Middle frontal gyrus (tissue), 1 donor: Measurements from ENCODE around the gene CGB1.
"Not testable (repeated sequence)": the region's sequence is repeated elsewhere in the genome, so short reads cannot be mapped to it uniquely, and the experiment has no call there.

Experiments used
- DNase-seq: peaks from one replicate; pipeline ENCODE4 v3.0.0-alpha.2; 2015; ENCODE audit warnings: low spot score; ENCODE audit errors: extremely low spot score

The CGB1 gene

DNA sequence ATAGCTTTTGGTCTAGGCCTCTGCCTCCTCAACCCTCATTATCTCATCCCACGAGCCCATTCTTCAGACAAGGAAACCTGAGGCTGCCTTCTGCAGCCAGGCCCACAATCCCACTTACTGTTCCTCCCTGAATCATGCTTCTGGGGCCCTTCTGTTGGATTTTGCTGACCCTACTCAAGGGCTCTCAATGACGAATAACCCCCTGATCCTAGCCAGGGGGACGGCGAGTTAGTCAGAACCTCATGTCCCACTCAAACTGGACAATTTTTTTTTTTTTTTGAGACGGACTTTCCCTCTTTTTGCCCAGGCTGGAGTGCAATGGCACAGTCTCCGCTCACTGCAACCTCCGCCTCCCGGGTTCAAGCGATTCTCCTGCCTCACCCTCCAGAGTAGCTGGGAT lies 14.6 kb downstream of the CGB1 start:
- no peak for DNase-seq

DNA sequence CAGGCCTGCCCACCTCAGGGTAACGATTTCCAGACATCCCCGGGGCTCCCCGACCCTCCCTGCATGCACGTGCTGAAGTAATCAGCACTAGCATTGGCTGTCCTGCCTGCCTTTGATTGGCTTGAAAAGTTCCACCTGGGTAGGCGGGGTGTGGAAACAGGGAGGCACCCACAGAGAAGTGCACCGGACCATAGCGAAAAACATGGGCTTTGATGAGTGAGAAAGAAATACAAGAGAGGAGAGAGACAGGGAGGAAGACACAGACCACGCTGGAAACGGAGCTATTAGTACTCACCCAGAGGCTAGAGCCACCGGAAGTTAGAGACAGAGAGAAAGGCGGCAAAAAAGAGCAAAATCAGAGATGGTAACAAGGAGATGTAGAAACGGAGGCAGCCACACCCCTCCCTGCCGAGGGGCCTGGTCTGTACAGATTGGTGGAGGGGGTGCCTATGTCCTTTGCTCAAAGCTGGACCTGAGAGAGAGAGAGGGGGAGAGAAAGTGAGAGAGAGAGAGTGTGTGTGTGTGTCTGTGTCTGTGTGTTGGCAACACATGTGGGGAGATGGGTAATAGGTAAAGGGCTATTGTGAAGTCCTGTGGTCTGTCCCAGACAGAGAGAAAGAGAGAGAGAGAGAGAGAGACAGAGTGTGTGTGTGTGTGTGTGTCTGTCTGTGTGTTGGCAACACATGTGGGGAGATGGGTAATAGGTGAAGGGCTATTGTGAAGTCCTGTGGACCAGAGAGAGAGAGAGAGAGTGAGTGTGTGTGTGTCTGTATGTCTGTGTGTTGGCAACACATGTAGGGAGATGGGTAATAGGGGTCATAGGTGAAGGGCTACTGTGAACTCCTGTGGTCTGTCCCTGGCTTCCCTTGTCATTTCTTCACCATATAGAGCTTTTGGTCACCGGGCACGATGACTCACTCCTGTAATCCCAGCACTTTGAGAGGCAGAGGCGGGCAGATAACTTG lies 15.5 kb downstream of the CGB1 start:
- DNase-seq = no peak

DNA sequence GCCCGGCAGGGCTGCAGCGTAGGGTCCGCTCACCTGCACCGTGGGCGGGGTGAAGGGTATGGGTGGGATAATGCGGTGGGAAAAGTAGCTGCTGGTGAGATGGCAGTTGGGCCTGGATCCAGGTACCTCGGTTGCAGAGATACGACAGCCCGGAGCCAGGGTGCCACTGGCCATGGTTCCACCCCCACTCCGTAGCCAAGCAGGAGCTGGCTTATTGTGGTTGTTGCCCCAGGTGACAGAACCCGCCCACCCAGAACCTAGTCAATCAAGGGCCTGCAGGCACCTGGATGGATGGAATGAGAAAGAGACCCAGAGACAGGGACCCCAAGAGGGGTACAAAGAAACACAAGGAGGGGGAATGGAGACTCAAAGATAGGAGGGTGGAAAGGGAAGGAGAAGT lies 16.4 kb downstream of the CGB1 start:
- DNase-seq = no peak

DNA sequence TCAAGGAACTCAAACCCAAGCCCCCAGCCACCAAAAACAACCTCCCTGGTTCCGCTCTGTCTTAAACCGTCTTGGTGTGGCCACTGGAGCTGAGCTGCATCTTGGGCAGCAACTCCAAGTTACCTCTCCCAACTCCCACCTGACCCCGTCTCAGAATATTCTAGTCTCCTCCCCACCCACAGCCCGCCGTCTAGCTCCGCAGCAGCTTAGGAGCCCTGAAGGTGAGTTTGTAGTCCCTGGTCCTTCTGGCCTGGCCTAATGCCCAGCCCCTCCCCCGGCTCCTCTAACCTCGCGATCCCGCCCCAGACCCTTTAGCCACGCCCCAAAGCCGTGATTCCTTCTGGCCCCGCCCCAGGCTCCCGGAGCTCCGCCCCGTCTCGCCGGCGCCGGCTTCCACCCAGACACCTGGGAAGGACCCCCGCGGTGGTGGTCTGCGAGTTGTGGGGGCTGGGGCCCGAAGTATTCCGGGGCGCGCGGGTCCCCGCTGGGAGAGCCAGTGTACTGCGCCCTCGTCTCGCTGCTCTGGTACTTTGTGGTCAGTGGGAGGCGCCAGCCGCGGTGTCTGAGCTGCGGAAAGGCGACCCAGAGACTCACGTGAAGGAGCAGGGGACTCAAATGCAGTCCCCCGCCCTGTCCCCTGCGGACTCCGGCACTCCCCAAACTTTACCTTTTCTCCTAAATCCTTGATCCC lies 17.3 kb downstream of the CGB1 start:
- no peak for DNase-seq

DNA sequence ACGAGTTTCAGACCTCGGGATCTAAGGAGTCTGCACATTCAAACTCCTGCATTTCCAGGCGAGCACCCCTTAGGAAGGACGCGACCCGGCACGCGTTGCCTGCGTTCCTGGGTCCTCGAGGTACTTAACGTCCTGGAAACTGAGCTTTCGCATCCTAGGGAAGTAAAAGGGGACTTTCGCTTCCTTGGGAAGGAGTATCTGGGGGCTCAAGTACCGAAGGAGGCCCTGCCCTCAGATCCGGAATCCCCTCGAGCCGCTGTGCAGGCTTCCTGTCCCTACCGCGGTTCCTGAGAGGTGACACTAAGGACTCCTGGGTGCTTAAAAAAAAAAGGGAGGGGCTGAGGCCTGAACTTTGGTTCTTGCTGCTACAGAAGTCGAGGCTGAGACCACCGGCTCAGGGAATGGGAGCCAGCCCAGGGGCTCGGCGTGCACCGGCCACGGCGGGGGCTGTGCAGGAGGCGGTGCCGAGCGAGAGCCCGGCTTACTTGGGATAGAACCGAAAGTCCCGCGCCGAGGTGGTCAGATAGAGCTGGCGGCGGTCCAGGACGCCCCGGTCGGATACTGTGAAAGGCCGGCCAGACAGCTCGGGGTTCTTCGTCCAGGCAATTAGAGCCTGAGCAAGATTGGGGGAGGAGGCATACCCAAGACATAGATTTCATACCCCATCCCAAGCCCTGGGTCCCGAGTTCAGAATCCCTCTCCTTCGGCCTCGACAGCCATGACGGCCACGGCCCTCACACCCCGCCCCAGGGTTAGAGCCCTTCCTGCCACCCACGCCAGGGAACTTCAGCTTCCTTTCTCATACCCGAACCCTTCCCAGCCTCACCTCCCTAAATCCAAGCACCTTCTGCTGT lies 18.1 kb downstream of the CGB1 start:
- not testable (repeated sequence) for DNase-seq

DNA sequence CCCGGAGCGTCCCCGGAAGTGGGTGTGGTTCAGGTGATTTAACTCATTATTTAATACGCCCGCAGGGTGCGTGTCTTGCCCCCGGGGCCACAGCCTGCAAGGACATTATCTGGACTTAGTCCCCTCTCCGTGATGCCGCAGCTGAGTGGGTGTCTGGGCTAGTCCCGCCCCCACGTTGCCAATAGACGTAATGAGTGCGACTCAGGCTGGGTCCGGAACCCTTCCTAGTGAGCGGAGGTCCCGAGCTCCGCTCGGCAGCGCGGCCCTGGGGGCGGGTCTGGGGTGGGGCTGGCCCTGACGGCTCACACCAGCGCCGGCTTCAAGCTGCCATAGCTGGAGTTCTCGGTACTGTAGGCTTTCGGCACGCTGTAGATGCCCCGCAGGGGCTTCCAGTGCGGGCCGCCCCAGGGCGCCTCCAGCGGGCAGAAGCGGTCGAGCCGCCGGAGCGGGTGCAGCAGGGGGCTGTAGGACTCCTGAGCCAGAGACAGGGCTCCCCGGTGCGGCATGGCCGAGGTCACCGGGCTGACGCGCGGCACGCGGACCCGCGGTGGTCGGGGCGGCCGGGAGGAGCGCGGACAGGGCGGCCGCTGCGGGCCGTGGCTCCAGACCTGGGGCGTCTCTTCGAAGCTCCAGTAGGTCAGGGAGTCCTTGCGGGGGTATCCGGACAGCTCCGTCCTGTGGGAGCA lies 18.9 kb downstream of the CGB1 start:
- DNase-seq = no peak

DNA sequence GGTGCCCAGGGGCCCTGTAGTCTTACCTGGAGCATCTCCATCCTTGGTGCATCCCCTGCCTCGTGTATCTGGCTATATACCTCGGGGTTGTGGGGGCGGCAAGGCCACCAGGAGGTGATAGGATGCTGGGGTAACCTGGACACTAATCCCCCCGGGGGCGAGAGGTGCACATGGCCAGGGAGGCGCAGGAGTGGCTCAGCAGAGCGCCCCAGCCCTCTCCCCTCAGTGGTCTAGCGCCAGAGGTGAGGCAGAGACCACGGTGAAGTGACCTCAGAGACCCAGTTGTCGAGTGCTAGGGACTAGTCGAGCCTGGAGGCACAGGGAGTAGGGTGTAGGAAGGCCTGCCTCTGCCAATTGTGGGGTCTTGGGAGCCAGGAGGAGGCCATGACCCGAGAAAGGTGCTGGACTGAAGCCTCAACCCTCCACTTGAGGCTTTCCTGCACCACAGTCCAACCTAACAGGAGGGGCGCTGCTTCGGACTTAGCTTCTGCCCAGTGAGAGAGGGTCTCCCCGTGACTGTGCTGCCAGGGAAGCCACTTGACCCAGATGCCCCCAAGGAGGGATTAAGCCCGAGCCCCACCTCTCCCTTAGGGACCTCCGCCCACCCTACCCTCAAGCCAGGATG lies 19.5 kb downstream of the CGB1 start, which contains the start of gene LHB:
TSS of gene LHB (minus strand) at position 51 of the 625 bp plus-strand sequence. CDS start at position 41, 10 bp downstream.
- no peak for DNase-seq

DNA sequence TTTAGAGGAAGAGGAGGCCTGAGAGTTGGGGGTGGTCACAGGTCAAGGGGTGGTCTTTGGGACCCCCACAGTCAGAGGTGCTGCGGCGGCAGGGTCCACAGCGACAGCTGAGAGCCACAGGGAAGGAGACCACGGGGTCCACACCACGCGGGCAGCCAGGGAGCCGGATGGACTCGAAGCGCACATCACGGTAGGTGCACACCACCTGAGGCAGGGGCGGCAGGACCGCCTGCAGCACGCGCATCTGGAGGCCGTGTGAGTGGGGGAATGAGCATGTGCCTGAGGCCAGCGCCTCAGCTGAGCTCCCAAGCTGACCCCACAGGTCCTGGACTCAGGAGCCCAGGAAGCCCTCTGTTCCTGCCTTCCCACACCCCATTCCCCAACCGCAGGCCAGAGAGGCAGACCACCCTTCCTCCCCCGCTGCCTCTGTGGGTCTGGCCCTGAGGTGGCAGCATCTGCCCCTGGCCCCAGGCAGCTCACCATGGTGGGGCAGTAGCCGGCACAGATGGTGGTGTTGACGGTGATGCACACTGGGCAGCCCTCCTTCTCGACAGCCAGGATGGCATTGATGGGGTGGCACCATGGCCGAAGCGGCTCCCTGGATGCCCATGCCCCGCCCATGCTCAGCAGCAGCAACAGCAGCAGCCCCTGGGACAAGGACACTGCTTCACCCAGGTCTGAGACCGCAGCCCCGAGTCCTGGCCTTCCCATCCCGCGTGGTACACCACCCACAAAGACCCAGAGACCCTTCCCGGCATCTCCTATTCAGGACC lies 20.4 kb downstream of the CGB1 start:
- no peak for DNase-seq

DNA sequence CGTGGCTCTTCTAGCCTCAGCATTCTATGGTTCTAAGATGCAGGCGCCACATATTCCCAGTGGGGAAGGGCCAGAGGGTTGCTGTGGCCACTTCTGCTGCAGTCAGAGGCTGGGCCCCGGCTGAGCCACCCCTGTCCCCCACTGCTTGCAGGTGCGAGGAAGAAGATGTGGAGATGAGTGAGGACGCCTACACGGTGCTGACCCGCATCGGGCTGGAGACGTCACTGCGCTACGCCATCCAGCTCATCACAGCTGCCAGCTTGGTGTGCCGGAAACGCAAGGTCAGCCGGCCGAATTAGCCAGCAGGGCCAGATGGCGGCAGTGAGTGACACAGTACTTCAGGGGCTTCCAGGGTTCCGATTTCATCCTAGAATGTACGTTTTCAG lies 21.8 kb downstream of the CGB1 start:
- no peak for DNase-seq

DNA sequence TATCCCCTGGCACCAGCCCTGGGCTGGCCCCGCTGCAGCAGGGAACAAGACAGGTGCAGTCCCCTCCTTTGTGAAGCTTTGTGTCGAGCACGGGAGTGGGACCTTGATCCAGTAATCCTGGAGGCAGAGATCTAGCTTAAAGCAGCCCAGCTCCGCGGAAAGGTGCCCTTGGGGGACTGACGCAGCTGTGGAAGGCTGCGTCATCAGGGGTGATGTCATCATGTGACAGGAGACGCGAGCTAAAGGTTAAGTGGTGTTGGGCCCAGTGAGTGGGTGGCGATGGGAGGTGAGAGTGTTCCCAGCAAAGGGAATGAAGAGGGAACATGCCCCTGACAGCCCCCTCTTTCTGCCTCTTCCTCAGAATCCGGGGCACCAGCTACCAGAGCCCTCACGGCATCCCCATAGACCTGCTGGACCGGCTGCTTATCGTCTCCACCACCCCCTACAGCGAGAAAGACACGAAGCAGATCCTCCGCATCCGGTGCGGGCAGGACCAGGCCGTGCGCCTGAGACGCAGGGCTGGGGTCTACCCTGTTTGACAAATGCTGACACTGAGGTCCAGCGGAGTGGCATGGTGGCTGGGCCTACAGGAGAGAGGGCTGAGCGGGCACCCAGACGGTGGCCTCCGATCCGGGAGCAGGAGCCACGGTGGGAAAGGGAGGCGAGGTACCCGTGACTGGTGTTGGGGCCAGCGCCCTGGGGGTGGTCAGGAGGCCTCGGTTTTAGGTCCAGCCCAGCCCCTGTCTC lies 22.4 kb downstream of the CGB1 start:
- no peak for DNase-seq

DNA sequence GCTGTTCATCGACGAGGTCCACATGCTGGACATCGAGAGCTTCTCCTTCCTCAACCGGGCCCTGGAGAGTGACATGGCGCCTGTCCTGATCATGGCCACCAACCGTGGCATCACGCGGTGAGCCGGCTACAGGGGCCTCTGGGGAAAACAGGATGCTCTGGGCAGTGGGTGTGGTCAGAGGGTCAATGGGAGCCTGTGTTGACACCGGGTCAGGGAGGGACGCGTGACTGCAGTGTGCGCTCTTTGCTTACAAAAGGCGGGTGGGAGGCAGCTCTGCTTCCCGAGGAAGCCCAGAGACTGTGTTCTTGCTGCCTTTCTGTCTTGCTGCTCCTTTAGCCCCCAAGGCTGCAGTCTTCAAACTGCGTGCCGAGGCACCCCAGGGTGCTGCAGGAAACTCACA lies 25.5 kb downstream of the CGB1 start:
- DNase-seq = no peak

DNA sequence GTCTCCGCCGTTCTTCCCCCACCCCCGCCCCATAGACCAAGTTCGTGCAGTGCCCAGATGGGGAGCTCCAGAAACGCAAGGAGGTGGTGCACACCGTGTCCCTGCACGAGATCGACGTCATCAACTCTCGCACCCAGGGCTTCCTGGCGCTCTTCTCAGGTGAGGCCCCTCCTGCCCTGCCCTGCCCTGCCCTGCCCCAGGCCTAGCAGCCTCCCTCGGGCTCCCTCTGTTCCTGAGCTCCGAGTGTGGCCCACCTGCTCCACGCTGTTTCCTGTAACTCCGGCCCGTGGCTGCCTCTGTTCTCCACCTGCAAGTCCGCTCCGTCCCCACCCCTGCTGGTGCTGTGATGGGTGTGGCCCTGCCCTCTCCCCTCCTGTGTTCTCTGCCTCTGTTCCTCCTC lies 26.2 kb downstream of the CGB1 start:
- DNase-seq = no peak

DNA sequence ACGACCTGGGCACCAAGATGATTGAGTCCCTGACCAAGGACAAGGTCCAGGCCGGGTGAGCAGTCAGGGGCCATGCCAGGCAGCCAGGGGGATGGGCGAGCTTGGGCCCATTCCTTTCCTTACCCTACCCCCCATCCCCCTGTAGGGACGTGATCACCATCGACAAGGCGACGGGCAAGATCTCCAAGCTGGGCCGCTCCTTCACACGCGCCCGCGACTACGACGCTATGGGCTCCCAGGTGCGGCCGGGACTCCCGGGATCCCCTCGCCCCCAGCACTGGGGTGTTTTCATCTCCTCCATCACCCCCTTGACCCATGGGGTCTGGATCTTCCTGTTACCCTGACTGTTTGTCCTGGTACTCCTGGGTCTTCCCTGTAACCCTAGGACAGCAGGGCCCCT lies 26.9 kb downstream of the CGB1 start:
- DNase-seq = no peak

DNA sequence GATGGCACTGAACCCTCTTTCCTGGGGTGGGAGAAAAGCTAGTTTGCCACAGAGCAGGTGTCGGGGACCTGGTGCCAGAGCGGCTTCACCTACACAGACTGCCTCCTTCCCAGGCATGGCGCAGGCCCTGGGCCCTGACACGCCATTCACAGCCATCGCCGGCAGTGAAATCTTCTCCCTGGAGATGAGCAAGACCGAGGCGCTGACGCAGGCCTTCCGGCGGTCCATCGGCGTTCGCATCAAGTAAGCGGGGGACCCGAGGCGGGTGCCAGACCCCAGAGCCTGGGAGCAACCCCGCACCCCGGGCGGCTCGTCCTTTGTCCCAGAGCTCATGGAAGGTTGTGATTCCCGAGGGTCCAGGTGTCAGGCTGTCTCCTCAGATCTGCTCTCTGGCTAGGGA lies 29.8 kb downstream of the CGB1 start:
- no peak for DNase-seq

DNA sequence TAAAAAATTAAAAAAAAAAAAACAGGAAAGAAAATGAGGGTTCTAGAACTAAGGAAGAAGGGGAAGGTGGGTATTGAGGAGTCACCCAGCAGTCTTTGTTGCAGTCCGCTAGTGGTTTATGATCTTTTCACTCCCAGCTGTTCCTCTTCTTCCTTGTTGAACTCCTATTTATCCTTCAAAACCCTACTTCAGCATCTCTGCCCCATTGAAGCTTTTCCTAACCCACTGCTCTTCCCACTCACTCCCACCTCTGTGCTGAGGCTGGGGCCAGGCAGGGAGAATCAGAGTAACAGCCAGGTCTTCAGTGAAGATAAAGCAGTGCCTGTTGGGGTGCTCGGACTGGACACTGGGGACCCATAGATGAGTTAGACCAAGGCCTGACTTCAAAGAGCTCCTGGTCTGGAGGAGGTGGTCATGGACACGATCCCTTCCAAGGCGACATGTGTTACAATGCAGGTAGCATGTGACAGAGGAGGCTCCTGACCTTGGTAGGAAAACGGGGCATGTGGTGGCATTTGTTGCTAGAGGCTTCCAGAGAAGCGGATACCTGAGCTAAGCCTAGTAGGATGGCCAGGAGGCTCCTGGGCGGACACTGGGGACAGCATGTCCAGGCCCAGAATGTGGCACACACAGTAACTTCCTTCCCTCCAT lies 31.6 kb downstream of the CGB1 start:
- DNase-seq = no peak

DNA sequence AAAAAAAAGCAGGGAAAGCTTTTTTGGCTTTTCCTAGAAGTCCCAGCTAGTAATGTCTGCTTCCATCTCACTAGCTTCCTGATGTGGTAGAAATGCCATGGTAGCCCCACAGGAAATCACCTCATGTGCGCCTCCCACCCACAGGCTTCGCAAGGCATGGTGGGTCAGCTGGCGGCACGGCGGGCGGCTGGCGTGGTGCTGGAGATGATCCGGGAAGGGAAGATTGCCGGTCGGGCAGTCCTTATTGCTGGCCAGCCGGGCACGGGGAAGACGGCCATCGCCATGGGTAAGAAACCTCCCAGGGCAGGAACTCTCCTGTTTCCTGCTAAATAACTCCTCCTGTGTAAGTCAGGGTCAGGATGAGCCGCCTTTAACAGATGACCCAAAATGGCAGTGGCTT lies 32.6 kb downstream of the CGB1 start:
- DNase-seq = no peak

DNA sequence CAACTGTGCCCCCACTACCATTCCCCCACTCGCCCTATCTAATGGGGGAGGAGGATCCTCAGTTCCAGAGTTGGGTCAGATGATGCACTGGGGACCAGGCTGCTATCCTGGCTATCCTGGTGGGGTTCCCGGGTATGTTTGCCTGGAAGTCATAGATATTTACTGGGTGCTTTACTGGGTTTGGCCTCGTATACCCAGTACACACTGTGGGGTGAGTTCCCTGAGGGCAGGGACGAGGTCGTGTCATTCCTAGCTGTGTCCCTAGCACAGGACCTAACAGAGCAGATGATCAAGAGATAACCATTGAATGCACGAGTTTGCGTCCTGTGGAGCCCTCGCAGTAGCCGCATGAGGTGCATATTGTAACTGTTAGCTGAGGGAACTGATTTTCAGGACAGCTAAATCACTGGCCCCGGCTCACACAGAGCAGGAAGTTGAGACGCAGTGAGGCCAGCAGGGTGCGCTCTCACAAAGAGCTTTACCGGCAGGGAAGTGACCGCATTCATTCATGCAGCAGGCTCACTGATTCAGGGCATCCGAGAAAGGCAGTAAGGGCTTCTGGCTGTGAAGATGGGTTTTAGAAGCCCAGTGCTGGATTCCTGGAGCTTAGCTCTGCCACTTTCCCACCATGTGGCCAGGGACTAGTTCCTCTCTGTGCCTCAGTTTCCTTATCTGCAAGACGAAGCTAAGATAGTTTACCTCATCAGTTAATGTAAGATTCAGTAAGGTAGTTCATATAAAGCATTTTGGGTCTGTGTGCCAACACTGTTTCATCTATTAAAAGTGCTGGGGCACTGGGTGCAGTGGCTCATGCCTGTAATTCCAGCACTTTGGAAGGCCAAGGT lies 37.0 kb downstream of the CGB1 start:
- no peak for DNase-seq

DNA sequence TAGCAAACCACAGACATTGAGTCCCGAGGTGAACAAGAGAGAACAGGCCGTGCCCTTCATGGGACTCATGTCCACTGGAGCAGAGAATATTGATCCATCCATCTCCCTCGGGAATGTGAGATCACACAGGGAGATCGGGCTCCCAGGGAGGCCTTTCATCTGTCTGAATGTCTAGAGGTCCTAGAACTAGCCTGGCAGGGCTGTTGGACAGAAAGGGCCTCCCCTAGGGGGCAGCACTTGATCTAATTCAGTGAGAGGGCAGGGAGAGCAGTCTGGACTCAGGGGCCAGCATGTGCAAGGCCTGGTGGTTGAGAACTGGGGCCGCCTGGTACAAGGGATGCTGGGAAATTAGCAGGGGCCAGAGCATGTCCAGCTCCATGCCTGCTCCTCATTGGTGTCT lies 38.7 kb downstream of the CGB1 start:
- no peak for DNase-seq
